CD4-positive, alpha-beta T cell (primary cell): ENCODE results near the gene TAGLN2. TPM values are rescaled to one million over a fixed set of nuclear protein-coding genes. Genes with fewer than 3 reads are reported as not detected.

ENCODE experiments used
- ATAC-seq: fragments of 200-7000 bp; cut with Tn5 transposase; one replicate; pipeline ENCODE4 v1.10.0; 2022; ENCODE audit warnings: mild to moderate bottlenecking; ENCODE audit not compliant: poor library complexity
- CTCF ChIA-PET: fragments of 350-600 bp; sonication (Branson Sonifier 250); formaldehyde crosslinking; loops from one replicate; lab custom pipeline; 2021; ENCODE audit warnings: antibody characterized with exemption, inconsistent platforms; lab: Charles Lee
- POLR2A ChIA-PET: fragments of 350-600 bp; sonication (Branson Sonifier 250); formaldehyde crosslinking; loops from one replicate; lab custom pipeline; 2021; ENCODE audit warnings: antibody characterized with exemption, inconsistent platforms; lab: Charles Lee
- DNase-seq, 14 experiments: peaks; one replicate each; pipeline ENCODE4 v3.0.0-alpha.2; 2013 to 2020; ENCODE audit warnings: mixed read lengths in 2 of 14
- H3K27ac ChIP-seq, 2 donors: one replicate each; pipeline versions ENCODE4 v1.5.1 to v1.7.0; 2013; ENCODE audit warnings: low read length in 2 of 2, low read depth in 1 of 2, mild to moderate bottlenecking in 1 of 2
- H3K27me3 ChIP-seq, 2 experiments: 1 replicate in 1 of 2; 2 replicates in 1 of 2; pipeline versions ENCODE4 v1.6.1 to v1.7.0; 2013; ENCODE audit warnings: low read length in 2 of 2, control low read depth in 1 of 2, mild to moderate bottlenecking in 1 of 2, moderate library complexity in 1 of 2; ENCODE audit not compliant: insufficient read depth in 2 of 2, control insufficient read depth in 1 of 2
- H3K36me3 ChIP-seq: one replicate; pipeline ENCODE4 v1.6.1; 2013; ENCODE audit warnings: low read length, control low read depth; ENCODE audit not compliant: insufficient read depth
- H3K4me1 ChIP-seq: one replicate; pipeline ENCODE4 v1.6.1; 2013; ENCODE audit warnings: low read length, control low read depth; ENCODE audit not compliant: insufficient read depth
- H3K4me3 ChIP-seq: one replicate; pipeline ENCODE4 v1.5.1; 2013; ENCODE audit warnings: mild to moderate bottlenecking, low read length, moderate library complexity
- H3K9me3 ChIP-seq, 2 experiments: 1 replicate in 1 of 2; 2 replicates in 1 of 2; pipeline versions ENCODE4 v1.6.1 to v1.7.0; 2013; ENCODE audit warnings: low read length in 2 of 2, mild to moderate bottlenecking in 2 of 2, control low read depth in 1 of 2, moderate library complexity in 1 of 2; ENCODE audit not compliant: control insufficient read depth in 1 of 2, insufficient read depth in 1 of 2
- H3K27ac Mint-ChIP-seq: one replicate; pipeline ENCODE4 v1.8.0; 2020; ENCODE audit warnings: mixed read lengths
- H3K27me3 Mint-ChIP-seq: one replicate; pipeline ENCODE4 v1.8.0; 2021; ENCODE audit warnings: mixed read lengths
- H3K36me3 Mint-ChIP-seq: one replicate; pipeline ENCODE4 v1.8.0; 2021; ENCODE audit warnings: low read depth, mixed read lengths
- H3K4me1 Mint-ChIP-seq: one replicate; pipeline ENCODE4 v1.8.0; 2021; ENCODE audit warnings: low read depth, mixed read lengths
- H3K4me3 Mint-ChIP-seq: one replicate; pipeline ENCODE4 v1.8.0; 2020; ENCODE audit warnings: mild to moderate bottlenecking, mixed read lengths
- H3K9me3 Mint-ChIP-seq: one replicate; pipeline ENCODE4 v1.8.0; 2020; ENCODE audit warnings: mixed read lengths
- intact Hi-C, 2 experiments: fragments of 100-400 bp; cut with DNase I in 1 of 2; cut with micrococcal nuclease in 1 of 2; formaldehyde crosslinking; loops; one replicate each; pipeline versions ENCODE4 v1.15.1 to v1.9.0; 2023 to 2025; cut with DNase I, micrococcal nuclease
- total RNA-seq, 174 experiments: library from RNA in 2 of 174; stranded (reverse) in 2 of 174; gene quantifications; one replicate each; pipeline ENCODE4 v1.2.3 and lab custom pipeline; 2021 to 2026
- TF ChIP-seq, protein P1 (sequence below): fragments of 200-600 bp; IDR thresholded peaks from one replicate; pipeline ENCODE4 v1.8.0; 2022; ENCODE audit warnings: antibody characterized with exemption, mild to moderate bottlenecking

TAGLN2 gene
- total RNA-seq, 2 experiments from 2014 or later: 301 to 311 TPM

DNA sequence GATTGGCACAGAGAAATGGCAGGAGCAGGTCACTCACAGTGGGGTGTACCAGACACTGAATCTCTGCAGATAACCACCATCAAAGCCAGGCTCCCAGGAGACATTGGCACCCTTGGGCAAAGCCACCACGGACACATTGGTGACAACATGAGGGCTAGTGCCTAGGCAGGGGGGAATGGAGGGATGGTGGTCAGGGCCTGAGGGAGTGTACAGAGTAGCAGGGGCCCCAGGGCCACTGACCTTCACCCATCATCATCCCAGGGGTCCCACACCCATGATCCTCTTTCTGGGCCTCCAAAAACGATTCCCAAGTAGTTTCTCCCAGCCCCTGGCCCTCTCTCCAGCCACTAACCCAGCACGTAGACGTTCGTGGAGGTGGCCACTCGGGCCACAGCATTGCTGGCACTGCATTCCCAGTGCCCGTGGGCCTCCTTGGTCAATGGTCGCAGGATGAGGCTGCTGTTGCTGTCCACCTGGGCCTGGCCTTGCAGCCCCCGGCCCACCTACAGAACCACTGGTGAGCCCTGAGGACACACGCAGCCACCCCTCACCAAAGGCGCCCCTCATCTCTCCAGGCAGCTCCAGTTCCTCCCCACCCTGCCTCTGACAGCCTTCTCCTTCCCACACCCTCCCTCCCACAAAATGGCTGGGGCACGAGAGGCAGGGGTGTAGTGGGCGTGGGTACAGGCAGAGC lies 5.9 kb upstream of the TAGLN2 start:
- peaks cover 0 to 4% of the 10 kb centered on the region in 2 experiments for H3K9me3 ChIP-seq
- ChIA-PET POLR2A (no interaction called here), CTCF (no interaction called here)
- peaks cover 2% of the 10 kb centered on the region for H3K36me3 Mint-ChIP-seq
- no peaks in the 10 kb centered on the region for H3K27me3 ChIP-seq
- H3K27ac ChIP-seq: no peak overlapping the region
- no peaks in the 10 kb centered on the region for H3K27me3 Mint-ChIP-seq
- no peak overlapping the region for H3K4me3 Mint-ChIP-seq
- H3K27ac Mint-ChIP-seq: no peak overlapping the region
- intact Hi-C loops: loop anchor here in 1 of 2 experiments (10.0 kb wide), 2 partner anchors 76 to 1464 kb away; no protein-coding TSS in a partner anchor
- H3K4me1 ChIP-seq: peaks cover 8% of the 10 kb centered on the region
- H3K9me3 Mint-ChIP-seq: no peaks in the 10 kb centered on the region
- peak in 1 of 14 experiments; percentile 14 for DNase-seq
- no peaks in the 10 kb centered on the region for H3K36me3 ChIP-seq
- H3K4me3 ChIP-seq: no peak overlapping the region
- peaks cover 9% of the 10 kb centered on the region for H3K4me1 Mint-ChIP-seq
- TF ChIP-seq, protein P1, sequence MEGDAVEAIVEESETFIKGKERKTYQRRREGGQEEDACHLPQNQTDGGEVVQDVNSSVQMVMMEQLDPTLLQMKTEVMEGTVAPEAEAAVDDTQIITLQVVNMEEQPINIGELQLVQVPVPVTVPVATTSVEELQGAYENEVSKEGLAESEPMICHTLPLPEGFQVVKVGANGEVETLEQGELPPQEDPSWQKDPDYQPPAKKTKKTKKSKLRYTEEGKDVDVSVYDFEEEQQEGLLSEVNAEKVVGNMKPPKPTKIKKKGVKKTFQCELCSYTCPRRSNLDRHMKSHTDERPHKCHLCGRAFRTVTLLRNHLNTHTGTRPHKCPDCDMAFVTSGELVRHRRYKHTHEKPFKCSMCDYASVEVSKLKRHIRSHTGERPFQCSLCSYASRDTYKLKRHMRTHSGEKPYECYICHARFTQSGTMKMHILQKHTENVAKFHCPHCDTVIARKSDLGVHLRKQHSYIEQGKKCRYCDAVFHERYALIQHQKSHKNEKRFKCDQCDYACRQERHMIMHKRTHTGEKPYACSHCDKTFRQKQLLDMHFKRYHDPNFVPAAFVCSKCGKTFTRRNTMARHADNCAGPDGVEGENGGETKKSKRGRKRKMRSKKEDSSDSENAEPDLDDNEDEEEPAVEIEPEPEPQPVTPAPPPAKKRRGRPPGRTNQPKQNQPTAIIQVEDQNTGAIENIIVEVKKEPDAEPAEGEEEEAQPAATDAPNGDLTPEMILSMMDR: no peak
- ATAC-seq: no peak

DNA sequence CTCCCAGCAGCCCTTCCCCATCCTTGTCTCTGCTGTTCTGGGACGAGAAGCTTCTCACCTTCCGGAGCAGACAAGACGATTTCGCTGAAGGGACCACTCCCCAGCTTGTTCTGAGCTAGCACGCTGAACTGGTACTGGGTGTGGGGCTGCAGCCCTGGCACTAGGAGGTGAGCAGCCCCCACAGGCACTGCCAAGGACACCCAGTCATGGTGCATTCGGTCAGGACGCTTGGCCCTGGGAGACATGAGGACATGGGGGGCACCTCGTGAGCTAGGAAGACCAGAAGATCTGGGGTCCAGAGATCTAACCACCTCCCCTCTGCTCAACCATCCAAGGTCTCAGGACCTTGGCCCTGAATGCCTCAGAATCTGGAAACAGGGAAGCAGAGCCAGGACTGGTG lies 5.3 kb upstream of the TAGLN2 start:
- H3K4me3 ChIP-seq: no peak overlapping the region
- H3K4me1 ChIP-seq: peaks cover 10% of the 10 kb centered on the region
- peaks cover 0 to 4% of the 10 kb centered on the region in 2 experiments for H3K9me3 ChIP-seq
- no peaks in the 10 kb centered on the region for H3K27me3 ChIP-seq
- H3K36me3 ChIP-seq: no peaks in the 10 kb centered on the region
- no peaks in the 10 kb centered on the region for H3K9me3 Mint-ChIP-seq
- DNase-seq (peak in 1 of 14 experiments; percentile 10), ATAC-seq (no peak)
- intact Hi-C loops: loop anchor here in 1 of 2 experiments (10.0 kb wide), 2 partner anchors 76 to 1464 kb away; no protein-coding TSS in a partner anchor
- peaks cover 13% of the 10 kb centered on the region for H3K4me1 Mint-ChIP-seq
- ChIA-PET CTCF (interaction anchor here (0.6 kb wide), 1 partner anchor 26 kb away, joined by 3 read pairs; no protein-coding TSS in a partner anchor), POLR2A (no interaction called here)
- no peak overlapping the region for H3K27ac Mint-ChIP-seq
- H3K27ac ChIP-seq: no peak overlapping the region
- H3K27me3 Mint-ChIP-seq: no peaks in the 10 kb centered on the region
- H3K4me3 Mint-ChIP-seq: no peak overlapping the region
- H3K36me3 Mint-ChIP-seq: peaks cover 4% of the 10 kb centered on the region
- TF ChIP-seq, protein P1: no peak

DNA sequence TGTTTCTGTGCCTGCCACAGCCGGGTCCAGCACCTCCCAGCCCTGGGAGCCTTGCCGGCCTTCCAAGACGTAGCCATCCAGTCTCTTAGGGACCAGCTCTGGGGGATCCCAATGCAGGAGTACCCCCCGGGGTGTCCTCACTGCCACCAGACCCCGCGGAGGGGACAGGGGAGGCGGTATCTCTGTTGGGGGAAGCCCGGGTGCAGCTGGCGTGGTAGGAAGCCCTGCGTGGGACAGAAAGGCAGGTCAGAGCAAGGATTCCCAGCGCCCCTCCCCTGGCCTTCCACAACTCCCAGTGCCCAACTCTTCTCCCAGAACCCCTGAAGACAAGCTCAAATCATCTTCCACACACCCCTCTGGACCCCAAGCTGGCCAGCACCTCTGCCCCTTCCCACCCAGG lies 4.9 kb upstream of the TAGLN2 start:
- peaks cover 8% of the 10 kb centered on the region for H3K36me3 Mint-ChIP-seq
- ChIA-PET POLR2A (no interaction called here), CTCF (interaction anchor here (0.6 kb wide), 1 partner anchor 25 kb away, joined by 3 read pairs; no protein-coding TSS in a partner anchor)
- H3K9me3 Mint-ChIP-seq: no peaks in the 10 kb centered on the region
- ATAC-seq (no peak), DNase-seq (peak in 1 of 14 experiments; percentile 22)
- no peaks in the 10 kb centered on the region for H3K27me3 Mint-ChIP-seq
- H3K4me1 Mint-ChIP-seq: peaks cover 17% of the 10 kb centered on the region
- Histone ChIP-seq H3K4me3 (no peak overlapping the region), H3K4me1 (peaks cover 13% of the 10 kb centered on the region), H3K9me3 (peaks cover 0 to 4% of the 10 kb centered on the region in 2 experiments), H3K27me3 (no peaks in the 10 kb centered on the region), H3K36me3 (no peaks in the 10 kb centered on the region), H3K27ac (no peak overlapping the region)
- intact Hi-C loops: loop anchor here in 1 of 2 experiments (10.0 kb wide), 2 partner anchors 75 to 1465 kb away; no protein-coding TSS in a partner anchor
- TF ChIP-seq, protein P1: no peak
- no peak overlapping the region for H3K27ac Mint-ChIP-seq
- no peak overlapping the region for H3K4me3 Mint-ChIP-seq
